ENCODE data around the gene TTLL6.

Gene TTLL6

GRCh38 chr17:48757524-48757961 is 59.5 kb downstream of the TTLL6 start:
- DNase-seq, result no peak

GRCh38 chr17:48756830-48757251 is 60.2 kb downstream of the TTLL6 start:
- peak; percentile 96 for DNase-seq

DNA sequence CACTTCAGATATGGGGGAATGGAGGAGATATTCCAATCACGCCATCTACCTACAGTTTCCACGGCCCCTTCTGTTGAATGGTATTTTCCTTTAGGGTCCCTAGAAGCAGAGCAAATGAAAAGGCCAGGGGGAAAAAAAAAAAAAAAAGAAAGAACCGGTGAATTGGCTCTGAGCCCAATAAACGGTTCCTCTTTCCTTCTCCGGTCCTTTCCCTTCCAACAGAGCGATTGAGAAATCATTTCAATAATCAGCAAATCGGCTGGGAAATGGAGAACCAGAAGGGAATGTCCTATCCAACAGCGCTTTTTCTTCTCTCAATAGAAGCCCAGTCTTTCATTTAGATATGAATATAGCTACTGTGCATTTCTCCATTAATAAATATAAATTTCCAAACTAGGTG is 61.7 kb downstream of the TTLL6 start:
- DNase-seq, result no peak

DNA sequence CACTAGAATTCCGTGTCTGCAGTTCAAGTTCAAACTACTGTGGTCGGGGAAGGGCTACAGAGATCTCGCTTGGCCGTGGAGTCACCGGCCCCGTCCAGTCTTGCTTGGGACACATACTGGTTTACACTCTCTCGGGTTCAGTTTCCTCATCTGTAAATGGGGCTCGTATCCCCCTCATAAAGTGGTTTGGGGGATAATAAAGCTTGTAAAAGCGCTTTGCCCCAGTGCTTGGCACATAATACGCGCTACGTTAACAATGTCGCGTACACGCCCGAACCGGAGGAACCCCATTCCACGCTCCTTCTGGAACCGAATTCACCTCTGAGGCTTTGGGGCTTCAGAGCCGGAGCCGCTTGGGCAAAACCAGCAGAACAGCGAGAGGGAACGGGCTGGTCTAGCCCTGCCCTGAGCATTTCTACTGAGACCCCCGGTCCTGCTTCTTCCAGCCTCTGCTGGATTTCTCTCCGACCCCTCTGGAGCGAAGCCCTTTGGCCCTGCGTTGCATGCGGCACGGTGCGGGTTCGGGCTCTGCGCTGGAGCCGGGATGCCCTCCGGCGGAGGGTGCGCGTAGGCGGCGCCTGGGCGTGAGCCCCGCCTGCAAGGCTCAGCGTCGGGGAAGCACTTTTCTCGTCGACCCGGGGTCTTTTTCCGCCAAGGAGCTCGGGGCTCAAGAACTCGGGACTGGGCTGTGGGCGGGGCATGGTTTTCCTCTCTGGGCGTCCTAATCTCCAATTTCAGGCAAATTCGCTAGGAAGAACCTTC is 62.3 kb downstream of the TTLL6 start:
- DNase-seq, result no peak

GRCh38 chr17:48753794-48754499 is 63.1 kb downstream of the TTLL6 start:
- DNase-seq, result no peak

- DNase-seq, result no peak
Observed at GRCh38 chr17:48752399-48753288, 64.4 kb downstream of the TTLL6 start.

DNA sequence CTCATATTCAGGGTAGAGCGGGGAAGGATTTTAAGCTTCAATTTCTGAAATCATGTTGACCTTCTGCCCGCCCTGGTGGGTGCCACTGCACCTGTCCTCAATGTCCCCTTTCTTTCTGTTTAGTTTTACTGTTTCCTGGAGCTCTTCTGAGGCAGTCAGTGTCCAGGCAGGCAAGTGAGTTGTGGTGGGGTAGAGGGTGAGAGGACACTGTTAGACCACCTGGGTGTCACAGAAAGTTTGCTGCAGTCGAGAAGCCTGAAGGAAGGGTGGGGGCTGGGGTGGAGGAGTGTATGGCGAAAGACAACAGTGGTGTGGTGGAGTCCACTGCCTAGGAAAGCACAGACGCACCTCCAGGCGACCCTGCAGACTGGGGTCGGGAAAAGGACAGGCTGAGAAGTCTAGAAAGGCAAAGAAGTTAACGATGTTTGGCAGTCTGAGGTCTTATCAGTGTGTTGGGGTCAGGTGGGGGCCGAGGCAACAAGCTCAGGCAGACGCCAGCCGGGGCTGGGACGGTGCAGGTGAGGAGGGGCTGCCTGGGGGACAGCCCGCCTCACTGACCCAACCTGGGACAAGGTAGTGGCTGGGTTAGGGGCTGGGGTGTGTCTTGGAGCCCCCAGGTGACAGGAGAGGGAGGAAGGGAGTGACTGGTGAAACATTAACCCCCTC is 65.2 kb downstream of the TTLL6 start:
- no peak for DNase-seq

DNA sequence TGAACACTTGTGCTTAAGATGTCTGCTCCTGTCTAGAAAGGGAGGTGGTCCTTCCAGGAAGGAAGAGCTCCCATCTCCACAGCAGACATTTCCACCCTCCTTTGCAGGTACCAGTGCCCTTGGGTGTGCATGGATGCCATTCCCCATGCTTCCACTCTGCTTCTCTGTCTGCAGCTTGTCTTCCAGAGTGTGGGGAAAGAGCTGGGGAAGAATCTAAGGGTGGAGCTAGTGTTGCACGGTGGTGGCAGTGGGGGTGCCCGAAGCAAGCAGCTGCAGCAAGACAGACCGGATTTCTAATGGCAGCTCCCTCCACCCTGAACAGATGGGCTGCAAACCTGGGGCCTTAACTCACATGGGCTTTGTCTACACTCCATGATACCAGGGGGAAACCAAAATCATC is 65.9 kb downstream of the TTLL6 start:
- no peak for DNase-seq

DNA sequence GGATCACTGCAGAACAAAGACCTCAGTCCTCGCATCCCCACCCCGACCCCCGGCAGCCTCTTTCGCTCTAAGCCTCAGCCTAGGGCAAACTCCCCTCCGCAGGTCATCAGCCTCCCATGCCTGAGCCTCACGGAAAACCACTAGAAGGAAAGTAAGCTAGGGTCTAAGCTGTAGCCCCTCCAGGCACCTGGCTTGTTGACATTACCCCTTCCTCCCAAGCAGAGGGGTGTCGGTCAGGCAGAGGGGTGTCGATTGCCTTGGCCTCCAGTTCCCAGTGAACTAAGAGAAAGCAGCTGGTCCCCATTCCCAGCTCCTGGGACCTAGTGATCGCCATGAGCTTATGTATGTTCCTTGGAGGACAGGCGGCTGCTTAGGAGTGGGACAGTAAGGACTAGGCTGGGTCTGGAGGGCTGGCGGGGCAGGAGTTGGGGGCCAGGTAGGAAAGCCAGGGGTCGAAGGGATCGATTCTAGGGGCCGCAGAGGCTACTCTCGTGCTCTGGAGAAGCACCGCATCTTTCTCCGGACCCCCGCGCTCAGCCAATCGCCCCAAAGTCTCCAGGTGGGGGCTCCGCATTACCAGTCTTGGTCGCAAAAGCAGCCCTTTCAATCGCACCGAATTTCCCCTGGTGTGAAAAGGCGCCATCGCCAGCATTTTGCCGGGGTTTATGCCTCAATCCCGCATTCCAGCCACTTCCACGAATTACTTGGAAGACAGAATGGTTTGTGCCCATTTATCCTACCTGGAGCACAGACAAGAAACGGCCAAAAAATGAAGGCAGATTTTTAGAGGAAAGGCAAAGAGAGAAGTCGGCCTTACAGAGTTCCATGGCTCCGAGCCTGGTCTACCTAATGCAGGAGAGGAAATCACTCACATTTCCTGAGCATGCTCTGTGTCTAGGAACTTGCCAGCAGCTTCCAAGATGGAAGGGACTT is 67.1 kb downstream of the TTLL6 start:
- DNase-seq, result no peak

GRCh38 chr17:48748718-48749566 is 68.1 kb downstream of the TTLL6 start:
- no peak for DNase-seq

- no peak for DNase-seq
Observed at GRCh38 chr17:48747445-48748363, 69.3 kb downstream of the TTLL6 start.

DNA sequence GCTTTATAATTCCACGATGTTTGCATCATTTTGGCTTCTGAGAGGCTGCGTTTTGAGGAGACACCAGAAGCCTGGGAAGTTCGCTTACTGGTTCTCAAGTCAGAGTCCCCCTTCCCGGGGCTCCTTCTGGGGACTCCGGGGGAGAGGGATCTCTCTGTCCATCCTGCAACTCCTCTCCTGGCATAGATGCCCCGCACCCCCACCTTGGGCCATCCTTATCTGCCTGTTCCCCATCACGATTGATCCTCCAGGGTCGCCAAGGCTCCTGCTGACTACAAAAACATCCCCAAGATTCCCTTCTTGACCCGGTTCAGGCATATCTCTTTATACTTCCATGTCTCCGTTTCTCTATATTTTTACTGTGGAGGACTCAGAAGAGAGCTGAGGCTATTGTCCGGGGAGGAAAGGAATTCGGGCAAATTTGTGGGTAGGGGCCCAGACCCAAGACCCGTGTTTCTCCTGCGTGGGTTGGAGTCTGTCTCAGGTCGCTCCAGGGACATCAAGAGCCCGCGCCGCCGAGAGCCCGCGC is 70.0 kb downstream of the TTLL6 start:
- no peak for DNase-seq

GRCh38 chr17:48745381-48746275 is 71.4 kb downstream of the TTLL6 start:
- DNase-seq, result peak; percentile 16

- DNase-seq, result no peak
Observed at GRCh38 chr17:48740537-48740936, 76.5 kb downstream of the TTLL6 start.

- DNase-seq, result no peak
Observed at GRCh38 chr17:48738803-48739526, 78.1 kb downstream of the TTLL6 start.

DNA sequence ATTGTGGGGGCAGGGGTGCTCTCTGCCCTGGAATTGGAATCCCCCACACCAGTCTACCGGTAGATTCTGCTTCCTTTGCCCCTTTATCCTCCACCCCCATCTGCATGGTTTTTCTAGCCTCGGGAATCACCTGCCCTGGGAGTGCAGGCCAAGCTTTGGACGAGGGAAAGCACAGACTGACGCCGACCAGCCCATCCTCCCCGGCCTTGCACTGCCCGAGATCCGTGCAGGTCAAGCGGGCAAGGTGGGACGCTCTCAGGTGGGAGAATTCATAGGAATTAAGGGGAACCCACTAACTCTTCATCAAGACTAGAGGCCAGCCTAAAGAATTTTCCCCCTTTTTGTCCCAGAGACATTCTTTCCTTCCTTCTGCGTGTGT is 78.6 kb downstream of the TTLL6 start:
- DNase-seq, result no peak

DNA sequence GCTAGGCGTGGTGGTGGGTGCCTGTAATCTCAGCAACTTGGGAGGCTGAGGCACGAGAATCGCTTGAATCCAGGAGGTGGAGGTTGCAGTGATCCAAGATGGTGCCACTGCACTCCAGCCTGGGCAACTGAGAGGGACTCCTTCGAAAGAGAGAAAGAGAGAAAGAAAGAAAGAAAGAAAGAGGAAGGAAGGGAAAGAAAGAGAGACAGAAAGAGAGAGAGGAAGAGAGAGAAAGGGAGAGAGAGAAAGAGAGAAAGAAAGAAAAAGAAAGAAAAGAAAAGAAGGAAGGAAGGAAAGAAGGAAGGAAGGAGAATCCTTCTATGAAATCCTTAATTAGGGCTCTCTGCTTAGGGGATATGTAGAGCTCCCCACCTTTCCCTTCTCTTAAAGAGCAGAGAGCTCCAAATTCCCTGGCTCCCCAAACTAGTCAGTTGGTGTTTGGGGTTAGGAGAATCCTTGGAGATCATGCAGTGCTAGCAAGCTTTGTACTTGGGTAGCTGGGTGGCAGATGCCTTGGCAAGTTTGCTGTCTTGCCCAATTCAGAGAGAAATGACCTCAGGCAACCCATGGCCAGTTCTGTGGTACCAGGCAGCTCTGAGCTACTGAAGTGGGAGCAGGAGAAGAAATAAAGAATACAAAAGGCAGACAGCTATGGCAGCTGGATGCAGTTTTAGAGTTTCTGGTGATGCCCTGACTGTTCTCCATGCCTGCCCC is 79.5 kb downstream of the TTLL6 start:
- DNase-seq, result no peak

All from NCI-H2029 (cell line).